ENCODE data around the gene CD320.

- TF ChIP-seq CTCF (conservative IDR thresholded peaks at IDR 0.05) (no peak), ZFX (IDR thresholded peaks at IDR 0.05) (no peak)
Observed at GRCh38 chr19:8323781-8324185, 15.6 kb upstream of the CD320 start.
